Measurements from ENCODE around the gene F8.

The F8 gene

GRCh38 chrX:154797006-154797405 lies 225.5 kb downstream of the F8 start:
- CTCF ChIA-PET, result interaction anchor here (0.6 to 1.1 kb wide), 2 partner anchors 22 to 432 kb away, joined by 3 to 4 read pairs; no protein-coding TSS in a partner anchor

GRCh38 chrX:154795016-154795415 lies 227.5 kb downstream of the F8 start:
- no peak for TF ChIP-seq WT1 (tag by site-specific recombination; IDR thresholded peaks at IDR 0.05)
- TF ChIP-seq KLF8 (tag by site-specific recombination; IDR thresholded peaks at IDR 0.05), result no peak
- no peak for TF ChIP-seq MZF1 (tag by site-specific recombination; IDR thresholded peaks at IDR 0.05; ENCODE audit: borderline replicate concordance)
- TF ChIP-seq GLIS2 (tag by site-specific recombination; IDR thresholded peaks at IDR 0.05), result no peak
- TF ChIP-seq ZNF670 (tag by site-specific recombination; IDR thresholded peaks at IDR 0.05; ENCODE audit: low read depth), result no peak
- TF ChIP-seq ZNF530 (tag by site-specific recombination; IDR thresholded peaks at IDR 0.05; ENCODE audit: low read depth), result no peak
- no peak for TF ChIP-seq ZFP3 (tag by site-specific recombination; IDR thresholded peaks at IDR 0.05; ENCODE audit: low read depth)
- no peak for TF ChIP-seq ZNF692 (tag by site-specific recombination; IDR thresholded peaks at IDR 0.05)
- ChIA-PET CTCF (no interaction called here), POLR2A (no interaction called here)

More at GRCh38 chrX:154797006-154797405, 225.5 kb downstream of the F8 start:
- H3K27ac ChIP-seq (ENCODE audit: extremely low read depth, low read depth, low read length), result no peak overlapping the region
- no peaks in the 10 kb centered on the region for H3K9me3 ChIP-seq (ENCODE audit: control insufficient read depth, insufficient read depth, low read depth, low read length)
- H3K4me3 ChIP-seq (ENCODE audit: low read depth, low read length), result no peak overlapping the region
- TF ChIP-seq ZBTB17 (tag by site-specific recombination; IDR thresholded peaks at IDR 0.05) (0 out of 2 replicates have a peak, but pooled peaks have one; percentile 14), GLIS1 (tag by site-specific recombination; IDR thresholded peaks at IDR 0.05) (peak; percentile 24; the same call in 1 of the 2 replicates), HIC1 (tag by site-specific recombination; IDR thresholded peaks at IDR 0.05) (no peak)
- no peaks in the 10 kb centered on the region for H3K36me3 ChIP-seq (ENCODE audit: control insufficient read depth in 2 of 2, insufficient read depth in 1 of 2, low read length in 2 of 2)
- peaks cover 25% of the 10 kb centered on the region for H3K4me1 ChIP-seq (ENCODE audit: control insufficient read depth, insufficient read depth, low read length)
- POLR2A ChIA-PET, result interaction anchor here (1.6 kb wide), 1 partner anchor 8 kb away, joined by 5 read pairs; the partner anchor contains the start of gene MPP1

GRCh38 chrX:154793084-154793795 lies 229.3 kb downstream of the F8 start:
- Histone ChIP-seq H3K9me3 (ENCODE audit: control insufficient read depth, insufficient read depth, low read depth, low read length) (no peaks in the 10 kb centered on the region), H3K4me1 (ENCODE audit: control insufficient read depth, insufficient read depth, low read length) (peaks cover 10% of the 10 kb centered on the region; the same call in 1 of the 2 replicates), H3K27ac (ENCODE audit: extremely low read depth, low read depth, low read length) (no peak overlapping the region), H3K36me3 (ENCODE audit: control insufficient read depth in 2 of 2, insufficient read depth in 1 of 2, low read length in 2 of 2) (peaks cover 0 to 9% of the 10 kb centered on the region in 2 experiments; a peak in 1 of 3 replicates), H3K4me3 (ENCODE audit: low read depth, low read length) (no peak overlapping the region)
- TF ChIP-seq PRDM6 (tag by site-specific recombination; IDR thresholded peaks at IDR 0.05) (peak; percentile 77), ZNF777 (tag by site-specific recombination; IDR thresholded peaks at IDR 0.05; ENCODE audit: borderline replicate concordance) (no peak)
- ChIA-PET POLR2A (no interaction called here), CTCF (interaction anchor here (0.7 to 1.0 kb wide), 2 partner anchors 40 to 44 kb away, joined by 4 read pairs; no protein-coding TSS in a partner anchor)

More at GRCh38 chrX:154795016-154795415, 227.5 kb downstream of the F8 start:
- Histone ChIP-seq H3K9me3 (ENCODE audit: control insufficient read depth, insufficient read depth, low read depth, low read length) (no peaks in the 10 kb centered on the region), H3K36me3 (ENCODE audit: control insufficient read depth in 2 of 2, insufficient read depth in 1 of 2, low read length in 2 of 2) (peaks cover 0 to 5% of the 10 kb centered on the region in 2 experiments; a peak in 1 of 3 replicates), H3K27ac (ENCODE audit: extremely low read depth, low read depth, low read length) (no peak overlapping the region), H3K4me1 (ENCODE audit: control insufficient read depth, insufficient read depth, low read length) (peaks cover 15% of the 10 kb centered on the region; the same call in 1 of the 2 replicates), H3K4me3 (ENCODE audit: low read depth, low read length) (no peak overlapping the region)

Measured in HEK293 (cell line).